Endothelial cell of umbilical vein (primary cell): ENCODE measurements around the gene KANK3. TPM values are rescaled to one million over a fixed set of nuclear protein-coding genes. Genes with fewer than 3 reads are reported as not detected.
A peak's percentile ranks its signal among the peaks of the same experiment; 100 is the strongest.
"Not testable (repeated sequence)": the region's sequence is repeated elsewhere in the genome, so short reads cannot be mapped to it uniquely, and the experiment has no call there.

ENCODE experiments used
- BruUV-seq: library from RNA; stranded (reverse); fragments of 400-500 nt; replicated peaks from 2 replicates; lab custom pipeline; 2021; lab: Mats Ljungman, UMichigan
- CTCF ChIA-PET: fragments of 300-600, 350-600 bp; sonication (Branson Sonifier 250); formaldehyde crosslinking; loops from one replicate; lab custom pipeline; 2021; ENCODE audit warnings: antibody characterized with exemption, inconsistent platforms; lab: Charles Lee
- POLR2A ChIA-PET: fragments of 300-600, 350-600 bp; sonication (Branson Sonifier 250); formaldehyde crosslinking; loops from one replicate; lab custom pipeline; 2021; ENCODE audit warnings: antibody characterized with exemption, inconsistent platforms; lab: Charles Lee
- DNase-seq: peaks from one replicate; pipeline ENCODE4 v3.0.0-alpha.2; 2011; ENCODE audit warnings: low read depth, low spot score
- FAIRE-seq: peaks from 2 replicates; lab custom pipeline; 2011; peaks lifted over from hg19 to GRCh38; lab: Jason Lieb, UNC
- H2AFZ ChIP-seq: 2 replicates; pipeline ENCODE4 v1.6.0; 2012; ENCODE audit warnings: low read depth, low read length, control low read depth, inconsistent platforms
- H3K27ac ChIP-seq: 2 replicates; pipeline ENCODE4 v1.5.1; 2011; ENCODE audit warnings: low read depth, mild to moderate bottlenecking, control low read depth, low read length, moderate library complexity; ENCODE audit not compliant: insufficient read depth
- H3K27me3 ChIP-seq, 2 experiments: 2 replicates each; pipeline versions ENCODE4 v1.6.0 to v1.6.1; 2011; ENCODE audit warnings: low read length in 2 of 2, mixed read lengths in 1 of 2; ENCODE audit not compliant: control insufficient read depth in 2 of 2, insufficient read depth in 2 of 2
- H3K36me3 ChIP-seq, 2 experiments: 2 replicates in 1 of 2; 3 replicates in 1 of 2; pipeline ENCODE4 v1.5.1; 2011; ENCODE audit warnings: low read length in 2 of 2, mild to moderate bottlenecking in 1 of 2, moderate library complexity in 1 of 2; ENCODE audit not compliant: control insufficient read depth in 2 of 2, insufficient read depth in 2 of 2; ENCODE audit errors: extremely low read depth in 1 of 2
- H3K4me1 ChIP-seq: 3 replicates; pipeline ENCODE4 v1.5.1; 2011; ENCODE audit warnings: mild to moderate bottlenecking, low read length; ENCODE audit not compliant: control insufficient read depth, insufficient read depth; ENCODE audit errors: extremely low read depth
- H3K4me2 ChIP-seq: 2 replicates; pipeline ENCODE4 v1.6.1; 2011; ENCODE audit warnings: low read length, control low read depth, mixed read lengths; ENCODE audit not compliant: insufficient read depth
- H3K4me3 ChIP-seq, 3 experiments: fragments of 200-600 bp in 1 of 3; sonication (generic), shearing (Covaris generic) in 1 of 3; replicated peaks in 1 of 3; 2 replicates each; pipeline ENCODE4 v1.5.1; 2011 to 2016; ENCODE audit warnings: control low read depth in 3 of 3, low read length in 3 of 3, mild to moderate bottlenecking in 2 of 3, inconsistent platforms in 1 of 3, low read depth in 1 of 3, moderate library complexity in 1 of 3; ENCODE audit not compliant: insufficient read depth in 1 of 3
- H3K79me2 ChIP-seq: 2 replicates; pipeline ENCODE4 v1.6.0; 2012; ENCODE audit warnings: low read length, inconsistent platforms; ENCODE audit not compliant: control insufficient read depth, insufficient read depth
- H3K9ac ChIP-seq: replicated peaks from 2 replicates; pipeline ENCODE3; 2011; ENCODE audit warnings: low read length, control low read depth; ENCODE audit not compliant: insufficient read depth; ENCODE audit errors: extremely low read depth
- H3K9me1 ChIP-seq: replicated peaks from 3 replicates; pipeline ENCODE4 v1.6.0; 2011; ENCODE audit warnings: mild to moderate bottlenecking, low read length; ENCODE audit not compliant: control insufficient read depth, insufficient read depth; ENCODE audit errors: extremely low read depth
- H3K9me3 ChIP-seq: replicated peaks from 2 replicates; pipeline ENCODE4 v1.5.1; 2012; ENCODE audit warnings: low read length, inconsistent platforms; ENCODE audit not compliant: control insufficient read depth, insufficient read depth
- H4K20me1 ChIP-seq: replicated peaks from 2 replicates; pipeline ENCODE3; 2011; ENCODE audit warnings: mild to moderate bottlenecking, low read length; ENCODE audit not compliant: control insufficient read depth, insufficient read depth; ENCODE audit errors: extremely low read depth
- EZH2 ChIP-seq: IDR thresholded peaks from 2 replicates; pipeline ENCODE4 v1.6.1; 2012; ENCODE audit warnings: borderline replicate concordance, low read depth, mild to moderate bottlenecking, moderate library complexity, low read length, inconsistent platforms; ENCODE audit not compliant: severe bottlenecking
- FOS ChIP-seq: IDR thresholded peaks from 2 replicates; pipeline ENCODE4 v1.6.1; 2011; ENCODE audit warnings: mild to moderate bottlenecking, low read length, moderate library complexity, borderline replicate concordance; ENCODE audit not compliant: insufficient read depth
- JUN ChIP-seq: IDR thresholded peaks from 2 replicates; pipeline ENCODE4 v1.6.1; 2011; ENCODE audit warnings: borderline replicate concordance, low read depth; ENCODE audit not compliant: insufficient read length, insufficient read depth
- MYC ChIP-seq: IDR thresholded peaks from one replicate; pipeline ENCODE4 v1.6.1; 2011; ENCODE audit warnings: mild to moderate bottlenecking, low read depth, low read length
- dilution Hi-C: fragments of 300-500 bp; cut with MboI; formaldehyde crosslinking; loops from one replicate; pipeline ENCODE4 v1.15.0; 2019; ENCODE audit warnings: low sequenced_read_pairs; ENCODE audit not compliant: extremely low pct_ligation_motif_present
- intact Hi-C: fragments of 100-400 bp; cut with micrococcal nuclease; formaldehyde crosslinking; loops from one replicate; pipeline ENCODE4 v1.10.0; 2022
- polyA plus RNA-seq, 4 experiments: library from polyadenylated mRNA; depleted of rRNA in 3 of 4; stranded (reverse) in 3 of 4; unstranded in 1 of 4; fragments of >200 nt; gene quantifications; 2 replicates each; pipeline versions ENCODE4 v1.2.1 to v1.2.3, GENCODE V29; 2011 to 2012; ENCODE audit warnings: missing spikeins in 1 of 4
- total RNA-seq: library from RNA; stranded (reverse); gene quantifications from 2 replicates; pipeline ENCODE4 v1.2.3, GENCODE V29; 2021

Gene KANK3
- total and polyA plus RNA-seq, 2 donors (not counting 3 experiments of a cell fraction or from before 2014, with no cell fraction given): 22.1 to 30.0 TPM

GRCh38 chr19:8342316-8342683 is 762 bp downstream of the KANK3 start:
- intact Hi-C loops (loop anchor here (2.0 kb wide), 2 partner anchors 21 to 33 kb away; partner anchors contain the start of genes CD320, NDUFA7 and RPS28), dilution Hi-C loops (no loop called here)
- Histone ChIP-seq H3K27ac (peak overlapping the region; percentile 76), H3K79me2 (no peaks in the 10 kb centered on the region), H4K20me1 (no peaks in the 10 kb centered on the region), H3K9me3 (no peaks in the 10 kb centered on the region), H3K9me1 (no peaks in the 10 kb centered on the region), H3K4me3 (peak overlapping the region in 2 of 3 experiments; percentile 52 to 65), H2AFZ (no peak overlapping the region), H3K4me2 (peak overlapping the region; percentile 5), H3K36me3 (peaks cover 0 to 2% of the 10 kb centered on the region in 2 experiments), H3K27me3 (no peaks in the 10 kb centered on the region), H3K4me1 (peaks cover 26% of the 10 kb centered on the region), H3K9ac (peak overlapping the region; percentile 65)
- no peak for TF ChIP-seq FOS
- TF ChIP-seq MYC: no peak
- TF ChIP-seq EZH2: no peak
- TF ChIP-seq JUN: no peak
- CTCF ChIA-PET: interaction anchor here (1.1 to 3.5 kb wide), 4 partner anchors 12 to 164 kb away, joined by 6 to 20 read pairs (median 9); partner anchors contain the start of gene MARCHF2
- FAIRE-seq (no peak), DNase-seq (no peak)
- POLR2A ChIA-PET: interaction anchor here (1.8 kb wide), 1 partner anchor 48 kb away, joined by 8 read pairs; the partner anchor contains the start of gene RAB11B
- BruUV-seq: TSS peak; percentile 41

GRCh38 chr19:8341504-8341903 is 1.6 kb downstream of the KANK3 start:
- H3K27me3 ChIP-seq, H3K4me3 ChIP-seq, H4K20me1 ChIP-seq, dilution Hi-C loops, H3K4me2 ChIP-seq, H3K9ac ChIP-seq, intact Hi-C loops, H3K79me2 ChIP-seq, H2AFZ ChIP-seq, FAIRE-seq, H3K9me1 ChIP-seq, DNase-seq, H3K36me3 ChIP-seq, H3K9me3 ChIP-seq: not testable (repeated sequence)
- TSS peak; percentile 83 for BruUV-seq
- ChIA-PET POLR2A (interaction anchor here (1.0 kb wide), 2 partner anchors 15 to 24 kb away, joined by 3 read pairs; no protein-coding TSS in a partner anchor), CTCF (interaction anchor here (0.9 to 3.0 kb wide), 6 partner anchors 11 to 165 kb away, joined by 3 to 17 read pairs (median 6); partner anchors contain the start of genes MARCHF2, NDUFA7 and RPS28)
- H3K27ac ChIP-seq: peak overlapping the region; percentile 73
- peaks cover 26% of the 10 kb centered on the region for H3K4me1 ChIP-seq
